Right lobe of liver (tissue), 6 donors: ENCODE measurements around the gene AGBL3. TPM values are rescaled to one million over a fixed set of nuclear protein-coding genes. Genes with fewer than 3 reads are reported as not detected.

Experiments used
- ATAC-seq, 4 donors: fragments of 200-7000 bp; cut with Tn5 transposase; one replicate each; pipeline ENCODE4 v1.9.1; 2020; ENCODE audit warnings: mild to moderate bottlenecking in 4 of 4, moderate library complexity in 4 of 4
- DNase-seq, 3 donors: peaks; one replicate each; pipeline ENCODE4 v3.0.0-alpha.2; 2020
- H3K27ac ChIP-seq, 3 donors: fragments of 200-600 bp; one replicate each; pipeline ENCODE4 v1.8.0; 2022
- H3K27me3 ChIP-seq, 2 donors: fragments of 200-600 bp; one replicate each; pipeline ENCODE4 v1.8.0; 2022
- H3K36me3 ChIP-seq, 4 donors: fragments of 200-600 bp; sonication (generic) in 1 of 4; one replicate each; pipeline versions ENCODE4 v1.5.1 to v1.8.0; 2017 to 2022; ENCODE audit warnings: control low read depth in 1 of 4
- H3K4me1 ChIP-seq, 4 donors: fragments of 200-600 bp; sonication (generic) in 1 of 4; one replicate each; pipeline versions ENCODE4 v1.5.1 to v1.8.0; 2017 to 2022; ENCODE audit warnings: control low read depth in 1 of 4
- H3K4me3 ChIP-seq, 3 donors: fragments of 200-600 bp; one replicate each; pipeline ENCODE4 v1.8.0; 2022
- H3K9me3 ChIP-seq, 4 donors: fragments of 200-600 bp; sonication (generic) in 1 of 4; one replicate each; pipeline versions ENCODE4 v1.5.1 to v1.8.0; 2017 to 2022; ENCODE audit warnings: control low read depth in 1 of 4
- POLR2A ChIP-seq: fragments of 450-650 bp; IDR thresholded peaks from one replicate; pipeline ENCODE4 v1.6.1; 2017; ENCODE audit warnings: antibody characterized with exemption, mild to moderate bottlenecking
- WGBS: methylation state at CpG from one replicate; pipeline ENCODE4 v1.1.6; 2018; ENCODE audit warnings: low coverage, low lambda C conversion rate; ENCODE audit not compliant: insufficient coverage; ENCODE audit errors: missing lambda C conversion rate; 5-methylcytosine and 5-hydroxymethylcytosine counted together
- intact Hi-C, 2 donors: fragments of 100-400 bp; cut with DNase I; formaldehyde crosslinking; loops; one replicate each; pipeline versions ENCODE4 v1.11.2 to v1.14.1; 2022
- total RNA-seq, 6 experiments: library from RNA; depleted of rRNA in 2 of 6; stranded (reverse); fragments of >200 nt in 2 of 6; fragmentation: NEBNext Ultra II Directional in 3 of 6; extraction: Animal tissue kit (Norgen Biotek cat#: 25700) in 3 of 6; gene quantifications; one replicate each; pipeline versions ENCODE4 v1.1.0 to v1.2.4, GENCODE V29; 2016 to 2023
- TF ChIP-seq, protein P1 (sequence below), 4 donors: fragments of 200-600 bp in 3 of 4; fragments of 450-650 bp in 1 of 4; IDR thresholded peaks; one replicate each; pipeline versions ENCODE4 v1.5.1 to v1.8.0; 2016 to 2022; ENCODE audit warnings: antibody characterized with exemption in 4 of 4, mild to moderate bottlenecking in 2 of 4
- donor health status: DM: no; HTN: yes; CAD: no.
- donor health status: DM: no; HTN: no; CAD: no.
- donor health status: DM: no; HTN: no; CAD: no.
- donor health status: DM: no; HTN: yes; CAD: no.
- donor health status: DM: no; HTN: yes; CAD: no.

AGBL3 gene
- total RNA-seq, 6 experiments from 2014 or later: 1.2 to 3.5 (median 2.2) TPM

GRCh38 chr7:135160098-135160857, 174.0 kb downstream of the AGBL3 start:
- DNase-seq (no peak), ATAC-seq (peak; percentile 53 to 69 (median 64))
- Histone ChIP-seq H3K27ac (peak overlapping the region; percentile 22 to 68 (median 48)), H3K36me3 (peaks cover 0 to 12% (median 1%) of the 10 kb centered on the region in 4 donors), H3K4me3 (no peak overlapping the region), H3K9me3 (no peaks in the 10 kb centered on the region), H3K27me3 (no peaks in the 10 kb centered on the region), H3K4me1 (peaks cover 0 to 51% (median 14%) of the 10 kb centered on the region in 4 donors)
- WGBS: 51% methylated on average over 4 of the region's 5 CpGs
- no peak for TF ChIP-seq POLR2A
- intact Hi-C loops: no loop called here

DNA sequence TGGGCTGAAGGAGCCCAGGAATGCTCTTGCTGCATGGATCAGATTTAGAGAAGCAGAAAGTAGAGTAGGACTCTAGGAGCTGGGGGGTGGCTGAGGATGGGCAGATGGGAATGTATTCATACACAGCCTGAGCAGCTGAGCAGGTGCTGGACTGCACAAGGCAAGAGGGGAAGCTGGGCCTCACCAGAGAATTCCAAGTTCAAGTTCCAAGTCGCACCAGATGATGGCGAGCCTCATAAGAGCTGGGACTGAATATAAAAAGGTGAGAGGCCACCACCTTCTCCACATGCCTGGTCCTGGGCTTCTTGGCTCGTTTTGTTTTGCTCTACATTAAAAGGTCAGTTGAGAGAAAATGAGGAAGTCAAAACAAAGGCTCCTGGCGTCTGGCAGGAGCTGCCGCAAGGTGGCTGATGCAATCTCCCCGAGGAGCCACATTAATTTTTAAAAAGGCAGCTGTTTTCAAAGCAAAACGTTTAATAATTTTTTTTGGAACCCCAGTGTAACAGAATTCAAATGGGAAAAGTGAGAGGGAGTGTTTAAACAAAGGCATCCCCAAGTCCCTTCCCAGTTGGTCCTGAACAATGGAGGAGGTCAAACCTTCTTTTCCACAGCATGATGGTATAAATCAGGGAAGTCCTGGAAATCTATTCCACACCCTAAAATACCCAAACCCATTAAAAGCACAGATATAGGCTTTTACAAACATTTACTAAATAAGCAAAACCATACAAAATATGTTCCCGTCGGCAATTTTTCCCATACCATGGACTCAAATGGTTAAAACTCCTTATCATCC, 174.7 kb downstream of the AGBL3 start:
- WGBS: 57% methylated on average over 7 of the region's 9 CpGs
- Histone ChIP-seq H3K4me1 (peaks cover 0 to 51% (median 14%) of the 10 kb centered on the region in 4 donors), H3K27ac (peak overlapping the region; percentile 16 to 68 (median 48)), H3K9me3 (no peaks in the 10 kb centered on the region), H3K36me3 (peaks cover 0 to 20% (median 1%) of the 10 kb centered on the region in 4 donors), H3K4me3 (no peak overlapping the region), H3K27me3 (no peaks in the 10 kb centered on the region)
- ATAC-seq (peak; percentile 4 to 14 (median 12)), DNase-seq (no peak)
- intact Hi-C loops: no loop called here
- no peak for TF ChIP-seq POLR2A
- TF ChIP-seq, protein P1, sequence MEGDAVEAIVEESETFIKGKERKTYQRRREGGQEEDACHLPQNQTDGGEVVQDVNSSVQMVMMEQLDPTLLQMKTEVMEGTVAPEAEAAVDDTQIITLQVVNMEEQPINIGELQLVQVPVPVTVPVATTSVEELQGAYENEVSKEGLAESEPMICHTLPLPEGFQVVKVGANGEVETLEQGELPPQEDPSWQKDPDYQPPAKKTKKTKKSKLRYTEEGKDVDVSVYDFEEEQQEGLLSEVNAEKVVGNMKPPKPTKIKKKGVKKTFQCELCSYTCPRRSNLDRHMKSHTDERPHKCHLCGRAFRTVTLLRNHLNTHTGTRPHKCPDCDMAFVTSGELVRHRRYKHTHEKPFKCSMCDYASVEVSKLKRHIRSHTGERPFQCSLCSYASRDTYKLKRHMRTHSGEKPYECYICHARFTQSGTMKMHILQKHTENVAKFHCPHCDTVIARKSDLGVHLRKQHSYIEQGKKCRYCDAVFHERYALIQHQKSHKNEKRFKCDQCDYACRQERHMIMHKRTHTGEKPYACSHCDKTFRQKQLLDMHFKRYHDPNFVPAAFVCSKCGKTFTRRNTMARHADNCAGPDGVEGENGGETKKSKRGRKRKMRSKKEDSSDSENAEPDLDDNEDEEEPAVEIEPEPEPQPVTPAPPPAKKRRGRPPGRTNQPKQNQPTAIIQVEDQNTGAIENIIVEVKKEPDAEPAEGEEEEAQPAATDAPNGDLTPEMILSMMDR (IDR thresholded peaks at IDR 0.05): no peak

DNA sequence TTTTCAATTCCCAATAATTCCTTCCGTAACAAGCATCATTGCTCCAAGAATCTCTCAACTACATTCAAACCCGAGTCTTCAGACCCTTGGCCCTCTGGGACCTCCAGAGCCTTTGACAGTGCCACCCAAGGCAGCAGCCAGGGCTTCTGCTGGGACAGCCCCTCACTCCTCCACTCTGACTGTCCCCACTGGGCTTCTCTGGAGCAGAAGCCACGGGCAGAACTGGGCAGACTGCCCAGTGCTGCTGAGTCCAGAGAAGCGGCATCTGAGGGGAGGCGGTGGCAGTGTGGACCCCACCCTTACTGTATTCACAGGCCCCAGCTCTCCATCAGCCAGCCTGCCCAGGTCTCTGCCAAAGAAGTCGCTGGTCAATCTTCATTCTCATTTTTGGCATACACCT, 175.4 kb downstream of the AGBL3 start:
- intact Hi-C loops: no loop called here
- no peak overlapping the region for H3K4me3 ChIP-seq
- H3K9me3 ChIP-seq: no peaks in the 10 kb centered on the region
- 76% methylated on average over 5 of the region's 6 CpGs for WGBS
- H3K27me3 ChIP-seq: no peaks in the 10 kb centered on the region
- no peak for TF ChIP-seq POLR2A
- TF ChIP-seq, protein P1 (IDR thresholded peaks at IDR 0.05): no peak
- DNase-seq: no peak
- peaks cover 0 to 26% (median 1%) of the 10 kb centered on the region in 4 donors for H3K36me3 ChIP-seq
- H3K27ac ChIP-seq: peak overlapping the region in 2 of 3 donors; percentile 48 to 68
- H3K4me1 ChIP-seq: peaks cover 0 to 49% (median 14%) of the 10 kb centered on the region in 4 donors
- ATAC-seq: no peak

DNA sequence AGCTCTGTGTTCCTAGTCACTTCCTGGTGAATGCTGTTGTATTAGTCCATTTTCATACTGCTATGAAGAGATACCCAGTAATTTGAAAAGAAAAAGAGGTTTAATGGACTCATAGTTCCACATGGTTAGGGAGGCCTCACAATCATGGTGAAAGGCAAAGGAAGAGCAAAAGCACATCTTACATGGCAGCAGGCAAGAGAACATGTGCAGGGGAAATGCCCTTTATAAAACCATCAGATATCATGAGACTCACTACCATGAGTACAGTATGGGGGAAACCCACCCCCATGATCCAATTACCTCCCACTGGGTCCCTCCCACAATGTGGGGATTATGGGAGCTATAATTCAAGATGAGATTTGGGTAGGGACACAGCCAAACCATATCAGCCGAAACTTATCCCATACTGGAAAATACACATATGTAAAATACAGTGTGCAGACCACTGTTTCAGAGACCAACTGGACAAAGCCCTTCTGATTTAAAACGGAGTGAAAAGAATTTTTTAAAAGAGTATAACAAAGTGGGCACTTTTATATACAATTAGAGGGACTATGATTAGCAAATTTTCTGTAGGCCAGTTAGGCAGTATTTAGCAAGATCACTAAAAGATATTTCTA, 176.2 kb downstream of the AGBL3 start:
- no peak for DNase-seq
- H3K27me3 ChIP-seq: no peaks in the 10 kb centered on the region
- no peaks in the 10 kb centered on the region for H3K9me3 ChIP-seq
- 89% methylated on average over 2 of the region's 2 CpGs for WGBS
- intact Hi-C loops: no loop called here
- H3K27ac ChIP-seq: no peak overlapping the region
- H3K4me1 ChIP-seq: peaks cover 0 to 44% (median 13%) of the 10 kb centered on the region in 4 donors
- H3K4me3 ChIP-seq: no peak overlapping the region
- H3K36me3 ChIP-seq: peaks cover 0 to 34% (median 1%) of the 10 kb centered on the region in 4 donors
- TF ChIP-seq, protein P1 (IDR thresholded peaks at IDR 0.05): no peak
- no peak for TF ChIP-seq POLR2A
- ATAC-seq: no peak
